IPS-18a (cell line): ENCODE measurements around the gene FN3K.
"Not testable (repeated sequence)": the region's sequence is repeated elsewhere in the genome, so short reads cannot be mapped to it uniquely, and the experiment has no call there.

ENCODE experiments used
- H3K27ac ChIP-seq: one replicate; pipeline ENCODE4 v1.5.1; 2013; ENCODE audit warnings: low read length
- H3K27me3 ChIP-seq: one replicate; pipeline ENCODE4 v1.6.1; 2013; ENCODE audit warnings: mild to moderate bottlenecking, low read length; ENCODE audit not compliant: control insufficient read depth, insufficient read depth
- H3K36me3 ChIP-seq: one replicate; pipeline ENCODE4 v1.6.1; 2013; ENCODE audit warnings: low read depth, low read length; ENCODE audit not compliant: control insufficient read depth
- H3K4me1 ChIP-seq: one replicate; pipeline ENCODE4 v1.6.1; 2013; ENCODE audit warnings: low read depth, low read length; ENCODE audit not compliant: control insufficient read depth
- H3K4me3 ChIP-seq: one replicate; pipeline ENCODE4 v1.5.1; 2013; ENCODE audit warnings: low read length
- H3K9ac ChIP-seq: one replicate; pipeline ENCODE4 v1.6.1; 2013; ENCODE audit warnings: mild to moderate bottlenecking, low read length, moderate library complexity
- H3K9me3 ChIP-seq: one replicate; pipeline ENCODE4 v1.6.1; 2013; ENCODE audit warnings: low read depth, low read length; ENCODE audit not compliant: control insufficient read depth

The FN3K gene

DNA sequence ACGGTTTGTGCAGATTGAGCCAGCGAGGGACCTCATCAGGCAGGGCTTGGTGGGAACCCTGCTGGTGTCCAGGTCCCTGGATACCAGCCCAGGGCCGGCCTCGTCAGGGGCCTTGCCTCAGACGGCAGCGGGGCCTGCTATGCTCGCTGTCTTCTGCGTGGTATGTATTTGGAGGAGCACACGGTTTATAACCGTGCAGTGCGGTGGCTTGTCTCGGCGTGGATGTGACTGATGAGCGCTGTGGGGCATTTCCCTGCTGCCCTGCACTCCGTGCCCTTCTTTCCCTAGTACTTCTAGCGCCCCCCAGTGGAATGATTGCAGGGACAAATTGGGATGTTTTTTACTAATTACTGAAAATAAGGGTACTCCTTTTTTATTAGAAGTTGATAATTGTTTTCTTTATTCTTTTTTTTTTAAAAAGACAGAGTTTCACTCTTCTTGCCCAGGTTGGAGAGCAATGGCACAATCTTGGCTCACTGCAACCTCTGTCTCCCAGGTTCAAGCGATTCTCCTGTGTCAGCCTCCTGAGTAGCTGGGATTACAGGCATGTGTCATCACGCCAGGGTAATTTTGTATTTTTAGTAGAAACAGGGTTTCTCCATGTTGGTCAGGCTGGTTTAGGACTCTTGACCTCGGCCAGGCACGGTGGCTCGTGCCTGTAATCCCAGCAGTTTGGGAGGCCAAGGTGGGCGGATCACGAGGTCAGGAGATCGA is 31.8 kb downstream of the FN3K start:
- Histone ChIP-seq H3K27me3 (no peaks in the 10 kb centered on the region), H3K36me3 (peaks cover 43% of the 10 kb centered on the region), H3K27ac (no peak overlapping the region), H3K4me3 (no peak overlapping the region), H3K4me1 (no peaks in the 10 kb centered on the region), H3K9me3 (no peaks in the 10 kb centered on the region), H3K9ac (no peak overlapping the region)

DNA sequence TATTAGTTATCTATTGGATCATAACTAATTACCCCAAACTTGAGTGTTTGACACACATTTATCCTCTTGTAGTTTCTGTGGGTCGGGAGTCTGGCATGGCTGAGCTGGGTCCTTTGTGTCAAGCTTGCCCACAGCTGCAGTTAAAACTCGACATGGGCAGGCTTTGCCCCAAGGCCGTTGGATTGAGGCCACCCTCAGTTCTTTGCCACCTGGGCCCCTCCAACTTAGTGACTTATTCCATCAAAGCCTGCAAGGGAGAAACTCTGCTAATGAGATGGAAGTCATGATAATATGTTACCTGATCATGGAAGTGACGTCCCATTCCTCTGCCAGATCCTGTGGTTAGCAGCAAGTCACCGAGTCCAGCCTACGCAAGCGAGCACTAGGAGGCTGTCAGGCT is 33.6 kb downstream of the FN3K start:
- Histone ChIP-seq H3K9me3 (no peaks in the 10 kb centered on the region), H3K4me1 (no peaks in the 10 kb centered on the region), H3K27me3 (no peaks in the 10 kb centered on the region), H3K4me3 (no peak overlapping the region), H3K27ac (no peak overlapping the region), H3K36me3 (peaks cover 42% of the 10 kb centered on the region), H3K9ac (no peak overlapping the region)

DNA sequence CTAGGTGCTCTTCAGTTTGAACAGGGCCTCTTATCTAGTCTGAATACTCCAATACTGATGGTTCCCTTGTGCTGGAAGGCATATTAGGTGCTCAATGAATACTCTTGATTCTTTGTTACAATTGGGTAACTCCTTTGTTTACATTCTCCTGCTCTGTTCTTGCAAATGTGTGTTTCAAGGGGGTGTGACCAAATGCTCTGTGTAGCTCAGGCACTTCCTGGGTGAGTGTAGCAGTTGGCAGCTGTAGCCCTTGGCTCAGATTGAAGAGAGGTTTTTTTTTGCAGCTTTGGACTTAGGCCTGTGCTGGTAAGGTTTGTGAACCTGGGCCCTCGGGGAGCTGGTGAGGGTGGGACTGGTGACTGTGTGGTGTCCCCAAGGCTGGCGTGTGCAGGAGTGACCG is 36.6 kb downstream of the FN3K start:
- no peaks in the 10 kb centered on the region for H3K4me1 ChIP-seq
- no peak overlapping the region for H3K4me3 ChIP-seq
- no peaks in the 10 kb centered on the region for H3K9me3 ChIP-seq
- no peaks in the 10 kb centered on the region for H3K27me3 ChIP-seq
- H3K9ac ChIP-seq, result no peak overlapping the region
- H3K27ac ChIP-seq, result no peak overlapping the region
- peaks cover 39% of the 10 kb centered on the region for H3K36me3 ChIP-seq

DNA sequence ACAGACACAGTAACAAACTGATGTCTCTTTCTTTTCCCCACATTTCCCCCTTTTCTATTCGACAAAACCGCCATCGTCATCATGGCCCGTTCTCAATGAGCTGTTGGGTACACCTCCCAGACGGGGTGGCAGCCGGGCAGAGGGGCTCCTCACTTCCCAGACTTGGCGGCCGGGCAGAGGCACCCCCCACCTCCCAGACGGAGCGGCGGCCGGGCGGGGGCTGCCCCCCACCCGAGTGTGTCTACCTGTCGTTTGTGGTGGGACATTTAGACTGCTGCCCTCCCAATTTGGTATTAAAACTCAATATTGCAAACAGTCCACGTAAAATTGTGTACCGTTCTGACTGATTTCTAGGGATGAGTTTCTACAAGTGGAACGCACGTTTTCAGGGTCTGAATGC is 39.0 kb downstream of the FN3K start:
- not testable (repeated sequence) for H3K9ac ChIP-seq, H3K27me3 ChIP-seq, H3K9me3 ChIP-seq, H3K27ac ChIP-seq, H3K4me3 ChIP-seq, H3K4me1 ChIP-seq
- peaks cover 27% of the 10 kb centered on the region for H3K36me3 ChIP-seq

DNA sequence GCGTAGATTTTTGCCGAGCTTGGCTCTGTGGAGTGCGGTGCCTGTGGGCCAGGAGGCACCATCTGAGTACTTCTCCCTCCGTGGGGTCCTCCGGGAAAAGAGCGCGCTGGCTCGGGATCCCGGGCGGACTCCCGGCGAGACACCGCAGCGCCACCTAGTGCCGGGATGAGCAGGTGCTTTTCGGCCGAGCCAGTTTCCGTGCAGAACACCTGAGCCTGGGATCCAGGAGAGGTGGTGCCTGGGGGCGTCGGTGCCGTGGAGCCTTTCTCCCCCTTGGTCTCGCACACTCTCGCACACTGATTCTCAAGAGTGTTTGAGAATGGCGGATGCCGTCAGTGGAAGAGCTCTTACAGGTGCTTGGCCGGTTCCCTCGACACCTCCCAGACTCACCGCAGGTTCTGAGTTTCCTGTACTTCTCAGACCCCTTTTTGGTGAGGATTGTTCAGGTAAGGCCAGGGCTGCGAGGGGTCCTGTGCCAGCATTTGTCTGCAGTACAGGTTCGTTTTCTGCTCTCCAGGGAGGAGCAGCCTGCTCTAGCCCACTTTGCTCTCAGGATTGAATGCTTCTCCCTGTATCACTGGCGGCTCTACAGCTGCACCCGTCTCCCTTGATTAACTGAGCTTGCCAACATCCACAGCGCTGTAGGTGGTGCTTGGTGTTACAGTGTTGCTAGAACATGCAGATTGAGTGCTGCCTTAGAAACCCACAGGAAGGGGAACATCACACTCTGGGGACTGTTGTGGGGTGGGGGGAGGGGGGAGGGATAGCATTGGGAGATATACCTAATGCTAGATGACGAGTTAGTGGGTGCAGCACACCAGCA is 39.8 kb downstream of the FN3K start:
- Histone ChIP-seq H3K4me3 (no peak overlapping the region), H3K4me1 (no peaks in the 10 kb centered on the region), H3K36me3 (peaks cover 21% of the 10 kb centered on the region), H3K27me3 (no peaks in the 10 kb centered on the region), H3K9ac (no peak overlapping the region), H3K27ac (no peak overlapping the region), H3K9me3 (no peaks in the 10 kb centered on the region)

DNA sequence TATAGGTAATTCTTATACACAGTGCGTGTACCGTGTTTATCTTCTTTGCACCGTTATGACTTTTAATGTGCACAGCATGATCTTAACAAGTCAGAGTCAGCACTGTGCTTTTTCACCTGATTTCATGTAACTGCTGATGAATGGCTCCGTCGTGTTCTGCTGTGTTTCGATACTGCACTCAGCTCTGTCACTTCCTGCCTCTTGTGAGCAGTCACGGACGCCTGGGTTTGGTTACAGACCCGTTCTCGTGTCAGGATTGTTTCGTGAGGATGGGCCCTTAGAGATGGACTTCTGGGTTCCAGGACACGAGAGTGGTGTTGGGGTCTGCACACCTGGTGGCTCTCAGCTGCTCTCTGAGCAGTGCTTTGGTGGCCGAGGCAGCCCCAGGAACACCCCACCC is 41.0 kb downstream of the FN3K start:
- Histone ChIP-seq H3K9me3 (no peaks in the 10 kb centered on the region), H3K27ac (no peak overlapping the region), H3K4me3 (no peak overlapping the region), H3K9ac (no peak overlapping the region), H3K4me1 (no peaks in the 10 kb centered on the region), H3K36me3 (peaks cover 21% of the 10 kb centered on the region), H3K27me3 (no peaks in the 10 kb centered on the region)

DNA sequence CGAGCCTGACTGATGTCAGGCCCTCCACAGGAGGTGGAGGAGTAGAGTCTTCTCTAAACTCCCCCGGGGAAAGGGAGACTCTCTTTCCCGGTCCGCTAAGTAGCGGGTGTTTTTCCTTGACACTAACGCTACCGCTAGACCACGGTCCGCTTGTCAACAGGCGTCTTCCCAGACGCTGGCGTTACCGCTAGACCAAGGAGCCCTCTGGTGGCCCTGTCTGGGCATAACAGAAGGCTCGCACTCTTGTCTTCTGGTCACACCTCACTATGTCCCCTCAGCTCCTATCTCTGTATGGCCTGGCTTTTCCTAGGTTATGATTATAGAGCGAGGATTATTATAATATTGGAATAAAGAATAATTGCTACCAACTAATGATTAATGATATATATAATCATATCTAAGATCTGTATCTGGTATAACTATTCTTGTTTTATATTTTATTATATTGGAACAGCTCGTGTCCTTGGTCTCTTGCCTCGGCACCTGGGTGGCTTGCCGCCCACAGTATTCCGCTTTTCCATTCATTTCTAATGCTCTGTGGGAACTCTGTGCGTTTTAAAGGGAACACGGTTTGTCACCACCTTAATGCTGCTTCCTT is 42.5 kb downstream of the FN3K start:
- not testable (repeated sequence) for H3K27ac ChIP-seq, H3K4me3 ChIP-seq, H3K9me3 ChIP-seq, H3K4me1 ChIP-seq, H3K9ac ChIP-seq, H3K27me3 ChIP-seq
- H3K36me3 ChIP-seq, result peaks cover 15% of the 10 kb centered on the region

DNA sequence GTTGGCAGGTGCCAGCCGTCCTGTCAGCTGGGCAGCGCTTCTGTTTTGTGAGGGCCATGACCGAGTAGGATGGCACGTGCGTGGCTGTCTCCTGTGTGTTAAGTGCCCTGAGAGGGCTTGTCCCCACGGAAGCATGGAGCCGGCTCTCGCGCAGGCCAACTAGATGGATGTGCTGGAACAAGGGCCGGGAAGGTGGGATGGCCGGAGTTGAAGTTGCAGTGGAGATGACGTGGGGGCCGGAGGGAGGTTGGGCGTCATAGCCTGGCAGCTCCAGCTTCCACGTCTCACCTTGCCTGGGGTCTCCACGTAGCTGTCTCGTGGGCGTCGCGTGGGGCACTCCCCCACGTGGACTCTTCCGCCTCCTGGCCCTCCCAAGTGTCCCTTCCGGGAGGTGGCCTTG is 44.1 kb downstream of the FN3K start:
- H3K4me3 ChIP-seq, result no peak overlapping the region
- peaks cover 4% of the 10 kb centered on the region for H3K4me1 ChIP-seq
- no peaks in the 10 kb centered on the region for H3K9me3 ChIP-seq
- no peak overlapping the region for H3K27ac ChIP-seq
- H3K9ac ChIP-seq, result no peak overlapping the region
- H3K27me3 ChIP-seq, result no peaks in the 10 kb centered on the region
- peaks cover 26% of the 10 kb centered on the region for H3K36me3 ChIP-seq

DNA sequence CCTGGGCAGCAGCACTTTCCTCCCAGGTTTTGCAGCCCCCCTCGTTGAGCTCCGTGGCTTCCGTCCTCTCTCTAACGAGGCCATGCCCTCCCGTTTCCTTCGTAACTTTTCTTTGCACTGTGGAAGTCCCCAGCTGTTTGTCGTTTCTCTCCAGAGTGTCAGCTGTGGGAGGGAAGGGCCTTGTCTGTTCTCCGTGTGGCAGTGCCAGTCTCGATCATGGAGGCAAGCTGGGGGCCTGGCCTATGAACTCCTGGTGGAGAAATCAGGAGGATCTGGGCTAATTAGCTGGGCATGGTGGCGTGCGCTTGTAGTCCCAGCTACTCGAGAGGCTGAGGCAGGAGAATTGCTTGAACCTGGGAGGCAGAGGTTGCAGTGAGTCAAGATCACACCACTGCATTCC is 44.8 kb downstream of the FN3K start:
- H3K4me1 ChIP-seq, result peaks cover 4% of the 10 kb centered on the region
- H3K9ac ChIP-seq, result no peak overlapping the region
- peaks cover 27% of the 10 kb centered on the region for H3K36me3 ChIP-seq
- H3K9me3 ChIP-seq, result no peaks in the 10 kb centered on the region
- no peaks in the 10 kb centered on the region for H3K27me3 ChIP-seq
- H3K4me3 ChIP-seq, result no peak overlapping the region
- H3K27ac ChIP-seq, result no peak overlapping the region

DNA sequence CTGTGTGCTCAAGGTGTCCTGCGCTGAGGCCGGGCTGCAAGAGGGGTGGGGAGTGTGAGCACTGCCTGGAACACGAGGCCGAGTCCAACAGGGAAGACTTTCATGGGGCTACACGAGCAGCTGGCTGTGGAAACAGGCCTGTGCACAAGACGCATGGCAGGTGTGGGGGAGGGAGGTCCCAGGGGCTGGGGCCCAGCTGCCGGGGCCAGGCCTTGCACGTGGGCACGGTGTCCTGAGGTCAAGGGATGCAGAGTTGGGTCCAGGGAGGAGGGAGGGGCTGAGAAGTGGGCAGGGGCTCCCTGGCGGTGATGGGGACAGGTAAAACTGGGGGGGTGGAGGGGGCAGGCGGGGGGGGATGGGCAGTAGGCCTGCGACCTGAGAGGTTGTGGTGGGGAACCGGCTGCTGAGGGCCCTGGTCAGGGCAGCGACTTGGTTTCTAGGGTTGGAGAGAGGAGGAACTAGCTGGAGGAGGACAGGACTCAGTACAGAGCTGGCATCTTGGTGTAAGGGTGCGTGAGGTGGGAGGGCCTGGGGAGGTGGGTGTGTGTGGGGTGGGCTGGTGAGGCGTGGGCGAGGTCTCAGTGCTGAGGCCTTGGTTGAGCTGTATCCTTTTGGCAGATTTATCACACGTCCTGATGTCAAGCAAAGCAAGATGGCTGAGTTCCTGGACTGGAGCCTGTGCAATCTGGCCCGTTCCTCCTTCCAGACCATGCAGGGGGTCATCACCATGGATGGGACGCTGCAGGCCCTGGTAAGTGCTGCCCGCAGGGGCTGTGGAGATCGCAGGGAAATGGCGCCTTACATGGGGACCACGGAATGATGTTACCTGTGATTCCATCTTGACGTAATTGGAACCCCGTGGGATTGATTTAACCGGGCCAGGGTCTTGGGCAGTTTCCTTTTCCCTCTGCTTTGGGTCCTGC is 45.8 kb downstream of the FN3K start:
- Histone ChIP-seq H3K4me1 (peaks cover 4% of the 10 kb centered on the region), H3K27me3 (no peaks in the 10 kb centered on the region), H3K4me3 (no peak overlapping the region), H3K9me3 (no peaks in the 10 kb centered on the region), H3K27ac (no peak overlapping the region), H3K36me3 (peaks cover 25% of the 10 kb centered on the region), H3K9ac (no peak overlapping the region)

DNA sequence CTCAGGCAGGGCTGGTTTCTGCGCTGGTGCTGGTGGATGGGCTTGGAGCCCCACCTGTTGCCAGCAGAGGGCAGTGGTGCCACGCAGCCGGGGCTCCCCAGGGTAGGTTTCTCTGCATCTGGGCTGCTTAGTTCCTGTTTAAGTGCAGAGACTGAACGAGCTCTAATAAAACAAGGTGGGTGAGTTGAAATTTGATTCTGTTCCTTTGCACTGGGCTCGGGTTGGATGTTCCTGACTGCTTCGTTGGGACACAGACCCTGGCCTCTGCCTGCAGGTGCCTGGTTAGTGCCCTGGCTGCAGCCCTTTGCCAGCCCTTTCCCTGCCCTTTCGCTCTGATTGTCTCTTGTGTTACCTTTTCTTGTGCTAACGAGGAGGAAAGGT is 46.5 kb downstream of the FN3K start:
- no peaks in the 10 kb centered on the region for H3K9me3 ChIP-seq
- peaks cover 4% of the 10 kb centered on the region for H3K4me1 ChIP-seq
- no peaks in the 10 kb centered on the region for H3K27me3 ChIP-seq
- no peak overlapping the region for H3K4me3 ChIP-seq
- peaks cover 20% of the 10 kb centered on the region for H3K36me3 ChIP-seq
- no peak overlapping the region for H3K9ac ChIP-seq
- no peak overlapping the region for H3K27ac ChIP-seq
